ENCODE measurements around the gene LYRM4.

- TF ChIP-seq CTCF (IDR thresholded peaks at IDR 0.05) (no peak), POLR2A (IDR thresholded peaks at IDR 0.05) (no peak)
These were observed 153.4 kb downstream of the LYRM4 start for GRCh38 chr6:5107341-5107740.

Measured in right lobe of liver (tissue), 4 donors.